GM15510 (cell line): ENCODE results near the gene OSER1.

Source experiments
- POLR2A ChIP-seq: IDR thresholded peaks from 3 replicates; pipeline ENCODE4 v1.6.1; 2011; ENCODE audit warnings: borderline replicate concordance; ENCODE audit not compliant: insufficient read length; ENCODE audit errors: extremely low read depth

Gene OSER1

DNA sequence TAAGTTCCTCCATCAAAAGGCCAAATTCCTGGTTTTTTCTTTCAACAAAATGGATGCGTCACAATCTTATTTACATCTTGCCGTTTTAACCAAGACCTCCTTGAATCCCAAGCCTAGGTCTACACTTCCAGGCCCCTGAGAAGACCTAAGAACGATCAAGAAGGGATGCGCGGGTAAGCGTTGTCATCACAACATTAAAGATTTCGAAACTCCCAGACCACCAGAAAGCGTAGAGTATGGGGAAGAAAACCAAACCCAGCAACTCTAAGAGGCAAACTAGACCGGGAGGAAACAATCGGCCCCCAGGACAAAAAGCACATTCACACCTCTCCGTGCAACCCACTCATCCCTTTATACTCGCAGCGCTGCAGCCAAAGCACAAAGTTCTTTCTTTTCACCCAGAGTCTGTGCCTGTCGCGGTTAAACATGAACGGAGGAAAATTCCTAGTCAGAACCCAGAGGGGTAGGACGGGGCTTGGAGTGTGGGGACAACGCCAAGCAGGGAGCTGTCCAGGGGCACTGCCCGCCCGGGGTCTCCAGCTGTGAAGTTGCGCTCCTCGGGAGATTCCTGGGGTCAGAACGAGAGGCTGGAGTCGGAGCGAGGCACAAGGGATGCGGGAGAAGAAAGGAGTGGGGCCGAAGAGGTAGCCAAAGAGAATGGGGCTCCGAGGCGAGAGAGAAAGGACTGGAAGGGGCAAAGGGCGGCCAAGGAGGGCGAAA, 725 bp downstream of the OSER1 start:
- TF ChIP-seq POLR2A: no peak

GRCh38 chr20:44208770-44209169, 1.8 kb downstream of the OSER1 start:
- TF ChIP-seq POLR2A: no peak

DNA sequence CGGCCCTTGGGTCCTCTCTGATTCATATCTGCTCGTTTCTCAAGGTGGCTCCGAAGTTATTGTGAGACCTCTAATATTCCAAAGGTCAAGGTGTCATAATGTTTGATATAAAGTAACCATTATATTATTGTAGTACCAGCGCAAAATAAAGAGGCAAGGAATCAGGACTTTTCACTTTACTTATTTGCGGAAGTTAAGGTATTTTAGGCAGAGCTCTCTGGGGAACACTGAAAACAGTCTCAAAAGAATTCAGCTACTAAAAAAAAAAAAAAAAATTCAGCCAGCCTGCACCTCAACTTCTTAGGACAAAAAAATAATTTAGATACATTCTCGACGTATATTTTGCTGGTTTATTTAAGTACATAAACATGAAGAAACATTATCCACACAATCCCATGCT, 2.4 kb downstream of the OSER1 start:
- no peak for TF ChIP-seq POLR2A

DNA sequence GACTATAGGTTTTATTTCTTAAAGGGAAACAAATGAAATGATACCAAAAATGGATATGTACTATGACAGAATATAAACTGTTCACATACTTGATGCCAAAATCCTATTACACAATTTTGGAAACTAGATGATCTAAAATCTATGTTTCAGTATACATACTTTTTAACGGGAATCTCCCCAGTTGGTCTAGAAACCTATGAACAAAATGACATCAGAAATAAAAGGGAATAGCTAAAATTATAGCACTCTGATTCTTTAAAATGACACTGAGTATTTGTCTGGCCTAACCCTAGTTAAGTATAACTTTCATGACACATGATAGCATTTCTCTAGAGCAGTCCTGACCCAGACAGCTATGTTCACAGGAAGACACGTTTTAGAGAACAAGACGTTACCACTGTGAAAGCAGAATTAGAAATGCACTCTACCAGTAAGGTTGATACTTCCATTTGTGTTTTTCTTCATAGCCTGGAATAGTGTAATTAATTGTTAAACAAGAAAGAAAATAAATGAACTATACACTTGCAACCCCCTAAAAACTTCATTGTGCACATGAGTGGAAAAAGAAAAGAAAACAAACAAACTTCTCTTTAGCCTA, 3.3 kb downstream of the OSER1 start:
- TF ChIP-seq POLR2A: no peak

DNA sequence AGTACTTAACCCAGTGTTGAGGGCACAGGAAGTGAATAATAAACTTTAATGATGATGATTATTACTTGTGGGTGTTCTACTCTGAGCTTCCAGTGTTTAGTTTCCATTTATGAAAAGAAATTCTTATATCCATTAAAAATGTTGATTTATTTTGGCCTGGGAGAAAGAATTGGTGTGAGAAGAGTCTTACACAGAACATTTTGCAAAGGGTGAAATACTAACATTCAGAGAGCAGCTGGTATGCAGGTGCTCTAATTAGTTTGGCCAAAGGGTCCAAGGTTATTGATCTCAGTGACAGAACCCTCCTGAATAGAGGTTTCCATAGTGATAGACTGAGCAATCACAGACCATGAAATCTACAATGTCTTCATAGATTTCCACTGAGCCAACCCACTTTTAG, 4.4 kb downstream of the OSER1 start:
- TF ChIP-seq POLR2A: no peak

DNA sequence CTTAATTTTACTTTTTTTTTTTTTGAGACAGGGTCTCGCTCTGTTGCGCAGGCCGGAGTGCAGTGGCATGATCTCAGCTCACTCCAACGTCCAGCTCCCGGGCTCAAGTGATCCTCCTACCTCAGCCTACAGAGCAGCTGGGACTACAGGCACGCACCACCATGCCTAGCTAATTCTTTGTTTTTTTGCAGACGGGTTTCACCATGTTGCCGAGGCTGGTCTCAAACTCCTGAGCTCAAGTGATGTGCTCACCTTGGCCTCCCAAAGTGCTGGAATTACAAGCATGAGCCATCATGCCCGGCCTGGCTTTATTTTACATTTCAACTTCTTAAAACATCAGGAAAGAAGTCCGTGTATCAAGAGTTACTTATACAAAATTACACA, 5.7 kb downstream of the OSER1 start:
- TF ChIP-seq POLR2A: no peak

- TF ChIP-seq POLR2A: no peak
These were observed 6.3 kb downstream of the OSER1 start for GRCh38 chr20:44204156-44204831.

GRCh38 chr20:44203161-44203560, 7.4 kb downstream of the OSER1 start:
- no peak for TF ChIP-seq POLR2A

GRCh38 chr20:44200983-44201382, 9.6 kb downstream of the OSER1 start:
- TF ChIP-seq POLR2A: no peak

- no peak for TF ChIP-seq POLR2A
These were observed 10.2 kb downstream of the OSER1 start for GRCh38 chr20:44200371-44200770.

DNA sequence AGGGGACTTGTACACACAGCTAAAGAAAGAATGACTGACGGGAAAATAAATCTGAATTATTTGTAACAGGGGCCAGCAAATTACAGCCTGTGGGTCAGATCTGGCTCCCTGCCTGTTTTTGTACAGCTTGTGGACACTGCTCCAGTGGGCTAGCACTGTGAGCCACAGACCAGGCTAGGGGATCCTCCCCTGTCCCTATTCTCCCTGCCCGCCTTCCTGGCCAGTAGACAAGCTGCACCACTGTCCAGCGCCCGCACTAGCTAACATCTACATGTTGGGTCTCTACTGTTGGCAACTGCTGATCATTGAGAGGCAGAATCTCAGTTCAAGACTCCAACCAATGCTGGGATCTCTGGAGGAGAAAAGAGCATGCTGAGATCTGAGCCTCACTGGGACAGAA, 10.7 kb downstream of the OSER1 start:
- TF ChIP-seq POLR2A: no peak

DNA sequence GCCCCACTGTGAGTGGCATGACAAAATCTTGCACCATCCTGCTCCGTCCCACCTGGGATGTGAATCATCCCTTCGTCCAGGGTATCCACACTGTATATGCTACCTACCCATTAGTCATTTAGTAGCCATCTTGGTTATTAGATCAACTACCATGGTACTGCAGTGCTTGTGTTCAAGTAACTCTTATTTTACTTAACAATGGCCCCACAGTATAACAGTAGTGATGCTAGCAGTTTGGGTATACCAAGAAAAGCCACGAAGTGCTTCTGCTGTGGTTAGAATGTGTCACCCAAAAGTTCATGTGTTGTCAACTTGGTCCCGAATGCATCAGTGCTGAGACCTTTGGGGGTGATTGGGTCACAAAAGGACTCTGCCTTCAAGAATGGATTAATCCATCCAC, 11.7 kb downstream of the OSER1 start:
- no peak for TF ChIP-seq POLR2A

- no peak for TF ChIP-seq POLR2A
These were observed 14.3 kb downstream of the OSER1 start for GRCh38 chr20:44196271-44196670.

DNA sequence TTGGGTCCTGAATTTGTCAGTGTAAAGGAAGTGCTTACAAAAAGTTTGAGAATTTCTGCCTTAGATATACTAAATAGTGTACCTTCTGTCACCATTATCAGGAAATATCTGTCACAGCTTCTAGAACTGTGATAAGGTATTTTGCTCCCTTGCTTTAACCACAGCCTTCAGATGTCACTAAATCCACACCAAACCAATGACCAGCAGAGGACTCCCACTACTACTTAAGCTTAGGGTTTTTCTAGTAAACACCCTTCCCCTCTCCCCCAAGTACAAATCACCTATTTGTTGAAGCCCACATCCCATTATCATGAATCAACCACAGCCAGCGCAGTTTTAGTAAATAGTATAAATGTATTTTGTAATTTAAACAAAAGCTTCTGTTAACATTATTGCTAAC, 15.0 kb downstream of the OSER1 start:
- TF ChIP-seq POLR2A: no peak

DNA sequence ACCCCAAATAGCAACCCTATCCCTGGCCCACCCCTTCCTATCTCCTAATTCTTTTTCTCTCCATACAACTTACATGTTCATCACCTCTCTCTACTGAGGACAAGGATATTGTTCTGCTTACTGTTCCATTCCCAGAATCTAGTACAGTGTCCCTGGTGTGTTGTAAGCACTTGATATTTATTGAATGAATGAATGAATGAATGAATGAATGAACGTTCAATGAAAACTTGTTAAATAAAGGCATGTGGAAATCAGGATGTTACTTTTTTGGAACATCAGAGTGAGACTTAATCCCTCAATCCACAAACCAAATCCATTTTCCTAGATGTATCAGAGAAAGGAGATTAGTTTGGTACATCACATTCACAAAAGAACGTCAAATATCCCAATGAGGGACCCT, 16.8 kb downstream of the OSER1 start:
- no peak for TF ChIP-seq POLR2A

- no peak for TF ChIP-seq POLR2A
These were observed 21.8 kb downstream of the OSER1 start for GRCh38 chr20:44188752-44189151.
